H1 (cell line): Measurements from ENCODE around the gene DSC3. TPM values are rescaled to one million over a fixed set of nuclear protein-coding genes. Genes with fewer than 3 reads are reported as not detected.

Experiments
- CTCF ChIA-PET: fragments of 300-600 bp; sonication (Branson Sonifier 250); formaldehyde crosslinking; loops from one replicate; lab custom pipeline; 2021; ENCODE audit not compliant: partially characterized antibody; lab: Charles Lee
- POLR2A ChIA-PET: fragments of 300-600 bp; sonication (Branson Sonifier 250); formaldehyde crosslinking; loops from one replicate; lab custom pipeline; 2021; ENCODE audit warnings: inconsistent platforms; ENCODE audit not compliant: partially characterized antibody; lab: Charles Lee
- DNase-seq, 2 experiments: peaks; one replicate each; pipeline versions ENCODE4 v3.0.0 to v3.0.0-alpha.2; 2010 to 2022; ENCODE audit warnings: low spot score in 2 of 2, low read depth in 1 of 2, mixed read lengths in 1 of 2
- FAIRE-seq: peaks from 2 replicates; lab custom pipeline; 2011; peaks lifted over from hg19 to GRCh38; lab: Jason Lieb, UNC
- H2AFZ ChIP-seq: 2 replicates; pipeline ENCODE4 v1.8.1; 2012; ENCODE audit warnings: low read length, inconsistent platforms
- H2AK5ac ChIP-seq: 2 replicates; pipeline ENCODE4 v1.6.1; 2013; ENCODE audit warnings: low read depth, low read length
- H2BK120ac ChIP-seq: replicated peaks from 2 replicates; pipeline ENCODE3; 2013; ENCODE audit warnings: low read depth, low read length, inconsistent platforms
- H2BK12ac ChIP-seq: 2 replicates; pipeline ENCODE4 v1.6.1; 2013; ENCODE audit warnings: low read depth, low read length
- H2BK15ac ChIP-seq: 2 replicates; pipeline ENCODE4 v1.6.1; 2013; ENCODE audit warnings: low read length
- H2BK20ac ChIP-seq: 2 replicates; pipeline ENCODE4 v1.6.1; 2013; ENCODE audit warnings: low read length
- H2BK5ac ChIP-seq: 2 replicates; pipeline ENCODE4 v1.6.1; 2013; ENCODE audit warnings: low read depth, low read length
- H3K14ac ChIP-seq: 2 replicates; pipeline ENCODE4 v1.6.1; 2013; ENCODE audit warnings: inconsistent platforms; ENCODE audit not compliant: insufficient read length
- H3K18ac ChIP-seq: 2 replicates; pipeline ENCODE4 v1.6.1; 2013; ENCODE audit warnings: low read length; ENCODE audit errors: extremely low read depth
- H3K23ac ChIP-seq: 2 replicates; pipeline ENCODE4 v1.6.1; 2013; ENCODE audit warnings: inconsistent platforms; ENCODE audit not compliant: insufficient read length
- H3K23me2 ChIP-seq: 2 replicates; pipeline ENCODE4 v1.6.1; 2013; ENCODE audit warnings: low read depth, low read length
- H3K27ac ChIP-seq: 2 replicates; pipeline ENCODE4 v1.6.1; 2011; ENCODE audit warnings: low read depth, low read length, inconsistent platforms
- H3K27me3 ChIP-seq, 4 experiments: replicated peaks in 1 of 4; 1 replicate in 1 of 4; 2 replicates in 3 of 4; pipeline versions ENCODE4 v1.6.1 to v1.8.1; 2011 to 2013; ENCODE audit warnings: low read length in 3 of 4, mild to moderate bottlenecking in 3 of 4, inconsistent platforms in 2 of 4, mixed read lengths in 2 of 4, moderate library complexity in 1 of 4; ENCODE audit not compliant: control insufficient read depth in 3 of 4, insufficient read depth in 3 of 4; ENCODE audit errors: extremely low read depth in 1 of 4
- H3K36me3 ChIP-seq, 4 experiments: 2 replicates each; pipeline versions ENCODE4 v1.6.1 to v1.8.1; 2011 to 2013; ENCODE audit warnings: mild to moderate bottlenecking in 4 of 4, low read length in 3 of 4, moderate library complexity in 2 of 4, control low read depth in 1 of 4, inconsistent platforms in 1 of 4; ENCODE audit not compliant: insufficient read depth in 4 of 4, control insufficient read depth in 2 of 4
- H3K4ac ChIP-seq: replicated peaks from 2 replicates; pipeline ENCODE3; 2013; ENCODE audit warnings: low read length, low read depth, mixed read lengths, inconsistent platforms; ENCODE audit not compliant: insufficient read length
- H3K4me1 ChIP-seq, 4 experiments: replicated peaks in 1 of 4; 1 replicate in 1 of 4; 2 replicates in 3 of 4; pipeline versions ENCODE4 v1.6.1 to v1.8.1; 2011 to 2013; ENCODE audit warnings: low read length in 3 of 4, inconsistent platforms in 2 of 4, mixed read lengths in 1 of 4; ENCODE audit not compliant: insufficient read depth in 4 of 4, control insufficient read depth in 3 of 4
- H3K4me2 ChIP-seq, 2 experiments: 2 replicates each; pipeline versions ENCODE4 v1.6.1 to v1.8.1; 2011 to 2013; ENCODE audit warnings: low read depth in 2 of 2, low read length in 2 of 2, control low read depth in 1 of 2, inconsistent platforms in 1 of 2, mild to moderate bottlenecking in 1 of 2; ENCODE audit not compliant: insufficient read depth in 1 of 2
- H3K4me3 ChIP-seq, 4 experiments: fragments of 200-600, 300-600 bp in 1 of 4; sonication (generic), shearing (Covaris generic), sonication (Bioruptor Twin) in 1 of 4; 2 replicates each; pipeline versions ENCODE4 v1.5.1 to v1.8.1; 2011 to 2016; ENCODE audit warnings: low read length in 4 of 4, low read depth in 3 of 4, control low read depth in 2 of 4, inconsistent platforms in 2 of 4, mild to moderate bottlenecking in 2 of 4, mixed read lengths in 1 of 4, moderate library complexity in 1 of 4; ENCODE audit not compliant: insufficient read depth in 2 of 4; ENCODE audit errors: extremely low read depth in 1 of 4
- H3K56ac ChIP-seq: replicated peaks from 2 replicates; pipeline ENCODE3; 2013; ENCODE audit warnings: low read depth, mild to moderate bottlenecking, mixed read lengths, low read length, inconsistent platforms; ENCODE audit not compliant: insufficient read length
- H3K79me1 ChIP-seq: 2 replicates; pipeline ENCODE4 v1.6.1; 2013; ENCODE audit warnings: low read depth, low read length, control low read depth
- H3K79me2 ChIP-seq, 2 experiments: 2 replicates each; pipeline versions ENCODE4 v1.6.1 to v1.8.1; 2012 to 2013; ENCODE audit warnings: low read length in 2 of 2, mild to moderate bottlenecking in 2 of 2, inconsistent platforms in 1 of 2; ENCODE audit not compliant: insufficient read depth in 2 of 2, control insufficient read depth in 1 of 2
- H3K9ac ChIP-seq, 4 experiments: replicated peaks in 1 of 4; 1 replicate in 1 of 4; 2 replicates in 3 of 4; pipeline versions ENCODE4 v1.6.1 to v1.8.1; 2011 to 2013; ENCODE audit warnings: low read depth in 3 of 4, low read length in 3 of 4, control low read depth in 2 of 4, mild to moderate bottlenecking in 2 of 4, moderate library complexity in 2 of 4, inconsistent platforms in 1 of 4; ENCODE audit errors: extremely low read depth in 1 of 4
- H3K9me3 ChIP-seq, 2 experiments: 2 replicates each; pipeline versions ENCODE4 v1.6.1 to v1.8.1; 2012 to 2013; ENCODE audit warnings: mild to moderate bottlenecking in 2 of 2, moderate library complexity in 2 of 2, control low read depth in 1 of 2, inconsistent platforms in 1 of 2, low read depth in 1 of 2, low read length in 1 of 2, mixed read lengths in 1 of 2; ENCODE audit not compliant: insufficient read depth in 2 of 2
- H4K20me1 ChIP-seq, 2 experiments: replicated peaks in 1 of 2; 2 replicates each; pipeline versions ENCODE3 to v1.8.1; 2011 to 2013; ENCODE audit warnings: inconsistent platforms in 2 of 2, low read length in 2 of 2, mild to moderate bottlenecking in 1 of 2; ENCODE audit not compliant: insufficient read depth in 2 of 2, control insufficient read depth in 1 of 2
- H4K5ac ChIP-seq: 2 replicates; pipeline ENCODE4 v1.6.1; 2013; ENCODE audit warnings: low read length, low read depth, mixed read lengths, inconsistent platforms; ENCODE audit not compliant: insufficient read length
- H4K8ac ChIP-seq: 2 replicates; pipeline ENCODE4 v1.8.0; 2013; ENCODE audit warnings: mild to moderate bottlenecking, moderate library complexity, low read length, inconsistent platforms; ENCODE audit not compliant: insufficient read depth; ENCODE audit errors: extremely low read depth
- H4K91ac ChIP-seq: replicated peaks from 2 replicates; pipeline ENCODE3; 2013; ENCODE audit warnings: low read length, mixed read lengths, inconsistent platforms; ENCODE audit not compliant: insufficient read length
- CBX8 ChIP-seq: fragments of 300-800, 300-1000 bp; sonication (generic); IDR thresholded peaks from 2 replicates; pipeline ENCODE4 v1.7.1; 2016; ENCODE audit warnings: low read depth, low read length, borderline replicate concordance
- TCF12 ChIP-seq: IDR thresholded peaks from 2 replicates; pipeline ENCODE4 v1.6.1; 2011; ENCODE audit warnings: low read depth, mild to moderate bottlenecking, low read length
- WGBS, 2 experiments: shearing (Covaris generic) in 1 of 2; methylation state at CpG; one replicate each; pipeline versions ENCODE4 v1.1.6 to v1.1.7; 2013 to 2015; ENCODE audit warnings: low lambda C conversion rate in 2 of 2, mixed read lengths in 2 of 2, inconsistent platforms in 1 of 2, low coverage in 1 of 2, missing lambda C conversion rate in 1 of 2; ENCODE audit not compliant: insufficient replicate concordance in 2 of 2, insufficient coverage in 1 of 2, insufficient read length in 1 of 2; ENCODE audit errors: extremely low coverage in 1 of 2, missing lambda C conversion rate in 1 of 2; 5-methylcytosine and 5-hydroxymethylcytosine counted together
- polyA plus RNA-seq, 7 experiments: library from polyadenylated mRNA; depleted of rRNA in 3 of 7; stranded (reverse) in 5 of 7; unstranded in 2 of 7; fragments of >200 nt in 5 of 7; fragments of 200-250 nt in 2 of 7; gene quantifications; 1 replicate in 5 of 7; 2 replicates in 1 of 7; 4 replicates in 1 of 7; pipeline versions ENCODE4 v1.2.1 to v1.2.3, GENCODE V29; 2011 to 2013; ENCODE audit warnings: missing spikeins in 2 of 7, mixed read lengths in 2 of 7
- total RNA-seq: library from RNA; stranded (reverse); fragmentation: NEBNext Ultra II Directional; extraction: Animal tissue kit (Norgen Biotek cat#: 25700); gene quantifications from 2 replicates; pipeline ENCODE4 v1.2.1, GENCODE V29; 2021

Gene DSC3
- total and polyA plus RNA-seq, 2 of the 8 experiments (the other 6 are each of a cell fraction or from before 2014, with no cell fraction given), result 0.70 to 3.7 TPM

- Histone ChIP-seq H2BK12ac (no peak overlapping the region), H2BK20ac (no peak overlapping the region), H3K14ac (no peak overlapping the region), H4K5ac (no peak overlapping the region), H2BK5ac (0 out of 2 replicates have a peak overlapping the region, but pooled peaks have one; percentile 18), H3K4ac (no peak overlapping the region), H4K91ac (no peak overlapping the region), H3K79me1 (no peaks in the 10 kb centered on the region), H2BK120ac (no peak overlapping the region), H2AFZ (no peak overlapping the region), H3K4me3 (no peak overlapping the region), H2BK15ac (no peak overlapping the region), H3K9me3 (no peaks in the 10 kb centered on the region), H2AK5ac (peak overlapping the region; percentile 83), H3K9ac (no peak overlapping the region), H4K8ac (no peak overlapping the region), H3K56ac (peak overlapping the region; percentile 64), H3K27me3 (peaks cover 0 to 1% (median 0%) of the 10 kb centered on the region in 4 experiments; a peak in 1 of 7 replicates), H3K4me2 (no peak overlapping the region), H3K27ac (no peak overlapping the region), H3K4me1 (no peaks in the 10 kb centered on the region), H3K18ac (0 out of 2 replicates have a peak overlapping the region, but pooled peaks have one; percentile 24), H3K23me2 (peaks cover 3% of the 10 kb centered on the region; the same call in 1 of the 2 replicates), H3K79me2 (no peaks in the 10 kb centered on the region), H4K20me1 (peaks cover 0 to 4% of the 10 kb centered on the region in 2 experiments), H3K36me3 (no peaks in the 10 kb centered on the region), H3K23ac (no peak overlapping the region)
- FAIRE-seq (no peak), DNase-seq (no peak)
- WGBS, 2 experiments, result 91% methylated on average over 12 of the region's 12 CpGs; no CpG with 5 or more reads in 1 of the 2 experiments
- POLR2A ChIA-PET, result no interaction called here
- CTCF ChIA-PET, result no interaction called here
- TF ChIP-seq CBX8 (no peak), TCF12 (no peak)
Observed at GRCh38 chr18:30985753-30986152, 56.8 kb downstream of the DSC3 start.
